Endothelial cell of umbilical vein (primary cell): Measurements from ENCODE around the gene ST6GAL1. TPM values are rescaled to one million over a fixed set of nuclear protein-coding genes. Genes with fewer than 3 reads are reported as not detected.

Experiments used
- BruUV-seq: library from RNA; stranded (reverse); fragments of 400-500 nt; replicated peaks from 2 replicates; lab custom pipeline; 2021; lab: Mats Ljungman, UMichigan
- CTCF ChIA-PET: fragments of 300-600, 350-600 bp; sonication (Branson Sonifier 250); formaldehyde crosslinking; loops from one replicate; lab custom pipeline; 2021; ENCODE audit warnings: antibody characterized with exemption, inconsistent platforms; lab: Charles Lee
- POLR2A ChIA-PET: fragments of 300-600, 350-600 bp; sonication (Branson Sonifier 250); formaldehyde crosslinking; loops from one replicate; lab custom pipeline; 2021; ENCODE audit warnings: antibody characterized with exemption, inconsistent platforms; lab: Charles Lee
- DNase-seq: peaks from one replicate; pipeline ENCODE4 v3.0.0-alpha.2; 2011; ENCODE audit warnings: low read depth, low spot score
- FAIRE-seq: peaks from 2 replicates; lab custom pipeline; 2011; peaks lifted over from hg19 to GRCh38; lab: Jason Lieb, UNC
- H2AFZ ChIP-seq: 2 replicates; pipeline ENCODE4 v1.6.0; 2012; ENCODE audit warnings: low read depth, low read length, control low read depth, inconsistent platforms
- H3K27ac ChIP-seq: 2 replicates; pipeline ENCODE4 v1.5.1; 2011; ENCODE audit warnings: low read depth, mild to moderate bottlenecking, control low read depth, low read length, moderate library complexity; ENCODE audit not compliant: insufficient read depth
- H3K27me3 ChIP-seq, 2 experiments: 2 replicates each; pipeline versions ENCODE4 v1.6.0 to v1.6.1; 2011; ENCODE audit warnings: low read length in 2 of 2, mixed read lengths in 1 of 2; ENCODE audit not compliant: control insufficient read depth in 2 of 2, insufficient read depth in 2 of 2
- H3K36me3 ChIP-seq, 2 experiments: 2 replicates in 1 of 2; 3 replicates in 1 of 2; pipeline ENCODE4 v1.5.1; 2011; ENCODE audit warnings: low read length in 2 of 2, mild to moderate bottlenecking in 1 of 2, moderate library complexity in 1 of 2; ENCODE audit not compliant: control insufficient read depth in 2 of 2, insufficient read depth in 2 of 2; ENCODE audit errors: extremely low read depth in 1 of 2
- H3K4me1 ChIP-seq: 3 replicates; pipeline ENCODE4 v1.5.1; 2011; ENCODE audit warnings: mild to moderate bottlenecking, low read length; ENCODE audit not compliant: control insufficient read depth, insufficient read depth; ENCODE audit errors: extremely low read depth
- H3K4me2 ChIP-seq: 2 replicates; pipeline ENCODE4 v1.6.1; 2011; ENCODE audit warnings: low read length, control low read depth, mixed read lengths; ENCODE audit not compliant: insufficient read depth
- H3K4me3 ChIP-seq, 3 experiments: fragments of 200-600 bp in 1 of 3; sonication (generic), shearing (Covaris generic) in 1 of 3; replicated peaks in 1 of 3; 2 replicates each; pipeline ENCODE4 v1.5.1; 2011 to 2016; ENCODE audit warnings: control low read depth in 3 of 3, low read length in 3 of 3, mild to moderate bottlenecking in 2 of 3, inconsistent platforms in 1 of 3, low read depth in 1 of 3, moderate library complexity in 1 of 3; ENCODE audit not compliant: insufficient read depth in 1 of 3
- H3K79me2 ChIP-seq: 2 replicates; pipeline ENCODE4 v1.6.0; 2012; ENCODE audit warnings: low read length, inconsistent platforms; ENCODE audit not compliant: control insufficient read depth, insufficient read depth
- H3K9ac ChIP-seq: replicated peaks from 2 replicates; pipeline ENCODE3; 2011; ENCODE audit warnings: low read length, control low read depth; ENCODE audit not compliant: insufficient read depth; ENCODE audit errors: extremely low read depth
- H3K9me1 ChIP-seq: replicated peaks from 3 replicates; pipeline ENCODE4 v1.6.0; 2011; ENCODE audit warnings: mild to moderate bottlenecking, low read length; ENCODE audit not compliant: control insufficient read depth, insufficient read depth; ENCODE audit errors: extremely low read depth
- H3K9me3 ChIP-seq: replicated peaks from 2 replicates; pipeline ENCODE4 v1.5.1; 2012; ENCODE audit warnings: low read length, inconsistent platforms; ENCODE audit not compliant: control insufficient read depth, insufficient read depth
- H4K20me1 ChIP-seq: replicated peaks from 2 replicates; pipeline ENCODE3; 2011; ENCODE audit warnings: mild to moderate bottlenecking, low read length; ENCODE audit not compliant: control insufficient read depth, insufficient read depth; ENCODE audit errors: extremely low read depth
- EZH2 ChIP-seq: IDR thresholded peaks from 2 replicates; pipeline ENCODE4 v1.6.1; 2012; ENCODE audit warnings: borderline replicate concordance, low read depth, mild to moderate bottlenecking, moderate library complexity, low read length, inconsistent platforms; ENCODE audit not compliant: severe bottlenecking
- FOS ChIP-seq: IDR thresholded peaks from 2 replicates; pipeline ENCODE4 v1.6.1; 2011; ENCODE audit warnings: mild to moderate bottlenecking, low read length, moderate library complexity, borderline replicate concordance; ENCODE audit not compliant: insufficient read depth
- GATA2 ChIP-seq: IDR thresholded peaks from 2 replicates; pipeline ENCODE4 v1.7.0; 2011; ENCODE audit warnings: low read depth, mild to moderate bottlenecking, moderate library complexity, mixed read lengths, low read length; ENCODE audit not compliant: insufficient read length, insufficient read depth
- JUN ChIP-seq: IDR thresholded peaks from 2 replicates; pipeline ENCODE4 v1.6.1; 2011; ENCODE audit warnings: borderline replicate concordance, low read depth; ENCODE audit not compliant: insufficient read length, insufficient read depth
- MYC ChIP-seq: IDR thresholded peaks from one replicate; pipeline ENCODE4 v1.6.1; 2011; ENCODE audit warnings: mild to moderate bottlenecking, low read depth, low read length
- POLR2A ChIP-seq: IDR thresholded peaks from 2 replicates; pipeline ENCODE4 v1.6.1; 2012; ENCODE audit warnings: low read depth, mild to moderate bottlenecking, control low read depth, low read length
- POLR2AphosphoS5 ChIP-seq: IDR thresholded peaks from 2 replicates; pipeline ENCODE4 v1.6.1; 2012; ENCODE audit warnings: low read depth, mild to moderate bottlenecking, control low read depth, low read length, moderate library complexity; ENCODE audit not compliant: insufficient read depth
- dilution Hi-C: fragments of 300-500 bp; cut with MboI; formaldehyde crosslinking; loops from one replicate; pipeline ENCODE4 v1.15.0; 2019; ENCODE audit warnings: low sequenced_read_pairs; ENCODE audit not compliant: extremely low pct_ligation_motif_present
- intact Hi-C: fragments of 100-400 bp; cut with micrococcal nuclease; formaldehyde crosslinking; loops from one replicate; pipeline ENCODE4 v1.10.0; 2022
- polyA plus RNA-seq, 4 experiments: library from polyadenylated mRNA; depleted of rRNA in 3 of 4; stranded (reverse) in 3 of 4; unstranded in 1 of 4; fragments of >200 nt; gene quantifications; 2 replicates each; pipeline versions ENCODE4 v1.2.1 to v1.2.3, GENCODE V29; 2011 to 2012; ENCODE audit warnings: missing spikeins in 1 of 4
- total RNA-seq: library from RNA; stranded (reverse); gene quantifications from 2 replicates; pipeline ENCODE4 v1.2.3, GENCODE V29; 2021
- TF ChIP-seq, protein P1 (sequence below), 2 donors: IDR thresholded peaks; 1 replicate in 1 of 2; 2 replicates in 1 of 2; pipeline ENCODE4 v1.5.1; 2011; ENCODE audit warnings: low read length in 2 of 2, mild to moderate bottlenecking in 2 of 2, moderate library complexity in 2 of 2, control low read depth in 1 of 2, inconsistent platforms in 1 of 2, low read depth in 1 of 2; ENCODE audit not compliant: insufficient read depth in 1 of 2; ENCODE audit errors: extremely low read depth in 1 of 2
- TF ChIP-seq, protein P2 (sequence below): IDR thresholded peaks from 2 replicates; pipeline ENCODE4 v1.6.1; 2011; ENCODE audit not compliant: insufficient read depth, insufficient read length

The ST6GAL1 gene
- total and polyA plus RNA-seq, 2 donors (not counting 3 experiments of a cell fraction or from before 2014, with no cell fraction given) = 63.9 to 101 TPM

DNA sequence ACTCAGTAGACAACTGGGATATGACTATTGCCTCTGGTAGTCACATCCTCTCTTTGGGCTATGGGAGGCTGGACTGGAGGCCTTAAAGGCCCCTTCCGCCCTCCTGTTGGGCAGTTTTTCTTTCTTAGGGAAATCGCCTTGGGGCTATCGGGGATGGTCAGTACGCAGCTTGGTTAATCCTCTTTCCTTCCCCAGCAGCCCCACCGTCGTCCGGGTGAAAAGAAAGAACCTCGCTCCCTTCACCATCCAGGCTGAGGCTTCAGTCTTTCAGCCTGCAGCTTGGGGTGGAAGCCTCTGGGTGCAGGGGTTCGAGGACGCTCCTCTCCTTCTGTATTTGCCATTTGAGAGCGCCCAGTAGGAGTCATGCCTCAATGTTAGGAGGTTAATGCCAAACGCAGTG lies 641 bp upstream of the ST6GAL1 start:
- intact Hi-C loops (loop anchor here (1.0 to 5.0 kb wide), 13 partner anchors 42 to 992 kb away; partner anchors contain the start of genes EIF4A2, RPL39L, TBCCD1 and TRA2B), dilution Hi-C loops (no loop called here)
- peaks cover 26% of the 10 kb centered on the region for H3K4me1 ChIP-seq
- no peak overlapping the region for H3K27ac ChIP-seq
- H3K36me3 ChIP-seq = peaks cover 0 to 9% of the 10 kb centered on the region in 2 experiments
- no TSS peak for BruUV-seq
- H2AFZ ChIP-seq = peak overlapping the region; percentile 68
- peak overlapping the region; percentile 79 for H3K9ac ChIP-seq
- H3K9me1 ChIP-seq = no peaks in the 10 kb centered on the region
- peaks cover 31% of the 10 kb centered on the region for H3K79me2 ChIP-seq
- no peaks in the 10 kb centered on the region for H4K20me1 ChIP-seq
- no peaks in the 10 kb centered on the region for H3K27me3 ChIP-seq
- DNase-seq (no peak), FAIRE-seq (no peak)
- TF ChIP-seq POLR2AphosphoS5 (no peak), JUN (no peak), EZH2 (no peak), FOS (no peak), GATA2 (no peak), MYC (no peak), POLR2A (no peak)
- TF ChIP-seq, protein P1, sequence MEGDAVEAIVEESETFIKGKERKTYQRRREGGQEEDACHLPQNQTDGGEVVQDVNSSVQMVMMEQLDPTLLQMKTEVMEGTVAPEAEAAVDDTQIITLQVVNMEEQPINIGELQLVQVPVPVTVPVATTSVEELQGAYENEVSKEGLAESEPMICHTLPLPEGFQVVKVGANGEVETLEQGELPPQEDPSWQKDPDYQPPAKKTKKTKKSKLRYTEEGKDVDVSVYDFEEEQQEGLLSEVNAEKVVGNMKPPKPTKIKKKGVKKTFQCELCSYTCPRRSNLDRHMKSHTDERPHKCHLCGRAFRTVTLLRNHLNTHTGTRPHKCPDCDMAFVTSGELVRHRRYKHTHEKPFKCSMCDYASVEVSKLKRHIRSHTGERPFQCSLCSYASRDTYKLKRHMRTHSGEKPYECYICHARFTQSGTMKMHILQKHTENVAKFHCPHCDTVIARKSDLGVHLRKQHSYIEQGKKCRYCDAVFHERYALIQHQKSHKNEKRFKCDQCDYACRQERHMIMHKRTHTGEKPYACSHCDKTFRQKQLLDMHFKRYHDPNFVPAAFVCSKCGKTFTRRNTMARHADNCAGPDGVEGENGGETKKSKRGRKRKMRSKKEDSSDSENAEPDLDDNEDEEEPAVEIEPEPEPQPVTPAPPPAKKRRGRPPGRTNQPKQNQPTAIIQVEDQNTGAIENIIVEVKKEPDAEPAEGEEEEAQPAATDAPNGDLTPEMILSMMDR (IDR thresholded peaks at IDR 0.05; ENCODE audit: extremely low read depth in 1 of 2, insufficient read depth in 1 of 2, low read depth in 1 of 2, low read length in 2 of 2) = no peak
- TF ChIP-seq, protein P2, sequence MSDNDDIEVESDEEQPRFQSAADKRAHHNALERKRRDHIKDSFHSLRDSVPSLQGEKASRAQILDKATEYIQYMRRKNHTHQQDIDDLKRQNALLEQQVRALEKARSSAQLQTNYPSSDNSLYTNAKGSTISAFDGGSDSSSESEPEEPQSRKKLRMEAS = no peak
- ChIA-PET CTCF (interaction anchor here (1.0 to 1.8 kb wide), 2 partner anchors 80 to 108 kb away, joined by 3 to 20 read pairs; no protein-coding TSS in a partner anchor), POLR2A (no interaction called here)
- H3K4me3 ChIP-seq = peak overlapping the region in 2 of 3 experiments; percentile 83 to 96
- H3K9me3 ChIP-seq = no peaks in the 10 kb centered on the region
- H3K4me2 ChIP-seq = peak overlapping the region; percentile 94
